NT2/D1 (cell line): ENCODE results near the gene ANTXR1.

ENCODE experiments used
- SUZ12 ChIP-seq: IDR thresholded peaks from 2 replicates; pipeline ENCODE4 v1.6.1; 2011; ENCODE audit not compliant: insufficient read length, insufficient read depth; ENCODE audit errors: extremely low read depth
- ZNF274 ChIP-seq: IDR thresholded peaks from 2 replicates; pipeline ENCODE4 v1.6.1; 2011; ENCODE audit warnings: mild to moderate bottlenecking, low read depth, low read length

DNA sequence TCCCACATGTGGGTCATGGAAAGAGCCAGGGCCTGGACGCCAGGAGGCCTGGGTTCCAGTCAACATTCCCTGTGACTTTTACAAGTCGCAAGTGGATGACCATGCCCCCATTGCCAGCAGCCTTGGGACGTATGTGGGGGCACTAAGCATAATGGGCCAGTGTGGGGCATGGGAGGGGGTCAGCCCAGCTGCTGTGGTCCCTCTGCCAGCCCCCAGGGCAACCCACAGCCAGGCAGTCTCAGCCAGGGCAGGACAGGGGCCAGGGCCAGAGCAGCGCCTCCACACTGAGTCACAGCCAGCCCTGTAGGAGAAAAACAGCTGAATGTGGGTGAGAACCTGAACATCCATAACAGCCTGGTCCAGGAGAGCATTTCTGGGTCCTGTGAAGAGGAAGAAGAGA is 200.8 kb downstream of the ANTXR1 start:
- TF ChIP-seq SUZ12: no peak
- no peak for TF ChIP-seq ZNF274
